Keratinocyte (primary cell): ENCODE data around the gene AIFM3. TPM values are rescaled to one million over a fixed set of nuclear protein-coding genes. Genes with fewer than 3 reads are reported as not detected.

Experiments used
- DNase-seq: peaks from one replicate; pipeline ENCODE4 v3.0.0-alpha.2; 2011; ENCODE audit warnings: low read depth, missing footprints, low spot score
- FAIRE-seq: peaks from 2 replicates; lab custom pipeline; 2011; peaks lifted over from hg19 to GRCh38; lab: Jason Lieb, UNC
- H2AFZ ChIP-seq: 2 replicates; pipeline ENCODE4 v1.6.0; 2012; ENCODE audit warnings: low read length, control low read depth, inconsistent platforms; ENCODE audit not compliant: control insufficient read depth
- H3K27ac ChIP-seq: 2 replicates; pipeline ENCODE4 v1.5.1; 2011; ENCODE audit warnings: low read length; ENCODE audit not compliant: control insufficient read depth, insufficient read depth
- H3K27me3 ChIP-seq: 3 replicates; pipeline ENCODE4 v1.6.0; 2011; ENCODE audit warnings: low read length; ENCODE audit not compliant: control insufficient read depth, insufficient read depth; ENCODE audit errors: extremely low read depth
- H3K36me3 ChIP-seq, 2 experiments: 2 replicates in 1 of 2; 3 replicates in 1 of 2; pipeline ENCODE4 v1.5.1; 2011; ENCODE audit warnings: low read length in 2 of 2, mild to moderate bottlenecking in 1 of 2; ENCODE audit not compliant: control insufficient read depth in 2 of 2, insufficient read depth in 2 of 2; ENCODE audit errors: extremely low read depth in 1 of 2
- H3K4me1 ChIP-seq: 3 replicates; pipeline ENCODE4 v1.5.1; 2011; ENCODE audit warnings: low read length; ENCODE audit not compliant: control insufficient read depth, insufficient read depth; ENCODE audit errors: extremely low read depth
- H3K4me2 ChIP-seq: 3 replicates; pipeline ENCODE4 v1.6.0; 2011; ENCODE audit warnings: low read depth, low read length; ENCODE audit not compliant: control insufficient read depth, insufficient read depth; ENCODE audit errors: extremely low read depth
- H3K4me3 ChIP-seq, 3 experiments: fragments of 200-600 bp in 1 of 3; sonication (generic) in 1 of 3; 2 replicates in 2 of 3; 3 replicates in 1 of 3; pipeline ENCODE4 v1.5.1; 2011 to 2016; ENCODE audit warnings: low read length in 3 of 3, mild to moderate bottlenecking in 3 of 3, control low read depth in 2 of 3, inconsistent platforms in 1 of 3, low read depth in 1 of 3, mixed read lengths in 1 of 3, mixed run types in 1 of 3, moderate library complexity in 1 of 3; ENCODE audit not compliant: control insufficient read depth in 2 of 3, insufficient read depth in 2 of 3; ENCODE audit errors: extremely low read depth in 1 of 3
- H3K79me2 ChIP-seq: 2 replicates; pipeline ENCODE4 v1.6.0; 2012; ENCODE audit warnings: low read length; ENCODE audit not compliant: control insufficient read depth, insufficient read depth
- H3K9ac ChIP-seq: 3 replicates; pipeline ENCODE4 v1.6.0; 2011; ENCODE audit warnings: low read length; ENCODE audit not compliant: control insufficient read depth, insufficient read depth; ENCODE audit errors: extremely low read depth
- H3K9me1 ChIP-seq: 3 replicates; pipeline ENCODE4 v1.6.0; 2011; ENCODE audit warnings: low read length; ENCODE audit not compliant: control insufficient read depth, insufficient read depth; ENCODE audit errors: extremely low read depth
- H3K9me3 ChIP-seq: 2 replicates; pipeline ENCODE4 v1.5.1; 2012; ENCODE audit warnings: low read depth, low read length; ENCODE audit not compliant: control insufficient read depth
- H4K20me1 ChIP-seq: 3 replicates; pipeline ENCODE4 v1.6.0; 2011; ENCODE audit warnings: low read length; ENCODE audit not compliant: control insufficient read depth, insufficient read depth; ENCODE audit errors: extremely low read depth
- EZH2 ChIP-seq: IDR thresholded peaks from one replicate; pipeline ENCODE4 v1.6.1; 2012; ENCODE audit warnings: inconsistent platforms, mild to moderate bottlenecking, low read length, moderate library complexity
- dilution Hi-C: fragments of 300-500 bp; cut with MboI; formaldehyde crosslinking; loops from one replicate; pipeline ENCODE4 v1.7.0; 2020; ENCODE audit warnings: low sequenced_read_pairs; ENCODE audit not compliant: extremely low pct_ligation_motif_present
- polyA plus RNA-seq, 5 experiments: library from polyadenylated mRNA; depleted of rRNA in 3 of 5; stranded (reverse) in 3 of 5; stranded (forward) in 1 of 5; unstranded in 1 of 5; fragments of >200 nt; gene quantifications; 1 replicate in 1 of 5; 2 replicates in 3 of 5; 3 replicates in 1 of 5; pipeline versions ENCODE4 v1.2.1 to v1.2.3, GENCODE V29; 2011 to 2012; ENCODE audit warnings: missing spikeins in 2 of 5, low read depth in 1 of 5, low replicate concordance in 1 of 5
- TF ChIP-seq, protein P1 (sequence below), 3 experiments: IDR thresholded peaks in 1 of 3; conservative IDR thresholded peaks in 1 of 3; optimal IDR thresholded peaks in 1 of 3; 2 replicates in 2 of 3; 3 replicates in 1 of 3; pipeline versions ENCODE3 to v1.5.1; 2011; ENCODE audit warnings: low read length in 3 of 3, mild to moderate bottlenecking in 3 of 3, moderate library complexity in 2 of 3, control low read depth in 1 of 3, inconsistent platforms in 1 of 3; ENCODE audit not compliant: insufficient read depth in 2 of 3; ENCODE audit errors: extremely low read depth in 1 of 3

Gene AIFM3
- polyA plus RNA-seq, 1 donor (not counting 4 experiments of a cell fraction or from before 2014, with no cell fraction given) = 0.59 TPM

DNA sequence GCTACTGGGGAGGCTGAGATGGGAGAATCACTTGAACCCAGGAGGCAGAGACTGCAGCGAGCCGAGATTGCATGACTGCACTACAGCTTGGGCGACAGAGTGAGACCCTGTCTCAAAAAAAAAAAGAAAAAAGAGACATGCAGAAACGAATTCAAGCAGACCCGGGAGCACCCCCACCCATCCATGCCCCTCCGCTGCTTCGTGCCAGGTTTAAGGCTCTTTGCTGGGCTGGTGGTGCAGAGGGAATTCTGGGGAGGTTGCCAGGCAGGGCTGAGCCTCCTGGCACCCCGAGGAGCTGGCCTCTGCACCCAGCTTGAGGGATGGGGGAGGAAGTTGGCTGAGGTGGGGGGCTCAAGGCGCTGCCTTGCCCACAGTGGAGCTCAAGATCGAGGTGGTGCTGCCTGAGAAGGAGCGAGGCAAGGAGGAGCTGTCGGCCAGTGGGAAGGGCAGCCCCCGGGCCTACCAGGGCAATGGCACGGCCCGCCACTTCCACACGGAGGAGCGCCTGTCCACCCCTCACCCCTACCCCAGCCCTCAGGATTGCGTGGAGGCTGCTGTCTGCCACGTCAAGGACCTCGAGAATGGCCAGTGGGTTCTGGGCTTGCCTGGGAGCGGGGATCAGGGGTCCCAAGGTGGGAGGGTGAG lies 6.0 kb downstream of the AIFM3 start:
- Histone ChIP-seq H3K4me3 (no peak overlapping the region), H3K9ac (no peak overlapping the region), H3K4me2 (no peak overlapping the region), H3K4me1 (no peaks in the 10 kb centered on the region), H4K20me1 (no peaks in the 10 kb centered on the region), H3K27ac (no peak overlapping the region), H3K79me2 (no peaks in the 10 kb centered on the region), H3K27me3 (no peaks in the 10 kb centered on the region), H3K9me3 (no peaks in the 10 kb centered on the region), H3K36me3 (no peaks in the 10 kb centered on the region), H2AFZ (no peak overlapping the region), H3K9me1 (no peaks in the 10 kb centered on the region)
- dilution Hi-C loops = no loop called here
- DNase-seq = no peak
- FAIRE-seq = no peak
- TF ChIP-seq, protein P1, sequence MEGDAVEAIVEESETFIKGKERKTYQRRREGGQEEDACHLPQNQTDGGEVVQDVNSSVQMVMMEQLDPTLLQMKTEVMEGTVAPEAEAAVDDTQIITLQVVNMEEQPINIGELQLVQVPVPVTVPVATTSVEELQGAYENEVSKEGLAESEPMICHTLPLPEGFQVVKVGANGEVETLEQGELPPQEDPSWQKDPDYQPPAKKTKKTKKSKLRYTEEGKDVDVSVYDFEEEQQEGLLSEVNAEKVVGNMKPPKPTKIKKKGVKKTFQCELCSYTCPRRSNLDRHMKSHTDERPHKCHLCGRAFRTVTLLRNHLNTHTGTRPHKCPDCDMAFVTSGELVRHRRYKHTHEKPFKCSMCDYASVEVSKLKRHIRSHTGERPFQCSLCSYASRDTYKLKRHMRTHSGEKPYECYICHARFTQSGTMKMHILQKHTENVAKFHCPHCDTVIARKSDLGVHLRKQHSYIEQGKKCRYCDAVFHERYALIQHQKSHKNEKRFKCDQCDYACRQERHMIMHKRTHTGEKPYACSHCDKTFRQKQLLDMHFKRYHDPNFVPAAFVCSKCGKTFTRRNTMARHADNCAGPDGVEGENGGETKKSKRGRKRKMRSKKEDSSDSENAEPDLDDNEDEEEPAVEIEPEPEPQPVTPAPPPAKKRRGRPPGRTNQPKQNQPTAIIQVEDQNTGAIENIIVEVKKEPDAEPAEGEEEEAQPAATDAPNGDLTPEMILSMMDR (optimal IDR thresholded peaks at IDR 0.05 in 1 of 3, IDR thresholded peaks at IDR 0.05 in 1 of 3, conservative IDR thresholded peaks at IDR 0.05 in 1 of 3; ENCODE audit: extremely low read depth in 1 of 3, insufficient read depth in 2 of 3, low read length in 3 of 3) = no peak
- TF ChIP-seq EZH2 = no peak

DNA sequence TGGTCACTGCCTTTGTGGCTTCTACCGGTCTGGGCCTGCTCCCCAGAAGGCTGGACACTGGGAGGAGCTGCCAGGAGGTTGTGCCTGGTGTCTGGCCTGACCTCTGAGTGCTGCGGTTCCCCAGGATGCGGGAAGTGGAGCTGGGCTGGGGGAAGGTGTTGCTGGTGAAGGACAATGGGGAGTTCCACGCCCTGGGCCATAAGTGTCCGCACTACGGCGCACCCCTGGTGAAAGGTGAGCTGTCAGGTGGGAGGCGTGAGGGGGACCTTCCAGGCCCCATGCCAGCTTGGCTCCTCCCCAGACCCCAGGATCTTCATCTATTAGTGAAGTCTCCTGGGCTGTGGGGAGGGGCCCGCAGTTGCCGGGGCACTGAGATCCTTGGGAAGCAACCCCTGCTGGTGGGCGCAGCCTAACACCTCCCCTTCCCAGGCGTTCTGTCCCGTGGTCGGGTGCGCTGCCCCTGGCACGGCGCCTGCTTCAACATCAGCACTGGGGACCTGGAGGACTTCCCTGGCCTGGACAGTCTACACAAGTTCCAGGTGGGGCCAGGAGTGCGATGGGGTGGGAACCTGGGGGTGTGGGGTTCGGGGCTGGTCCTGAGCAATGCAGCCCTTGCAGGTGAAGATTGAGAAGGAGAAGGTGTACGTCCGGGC lies 6.7 kb downstream of the AIFM3 start:
- Histone ChIP-seq H3K9ac (no peak overlapping the region), H3K27me3 (no peaks in the 10 kb centered on the region), H3K27ac (no peak overlapping the region), H4K20me1 (no peaks in the 10 kb centered on the region), H2AFZ (no peak overlapping the region), H3K79me2 (no peaks in the 10 kb centered on the region), H3K9me1 (no peaks in the 10 kb centered on the region), H3K4me1 (no peaks in the 10 kb centered on the region), H3K4me3 (no peak overlapping the region), H3K36me3 (no peaks in the 10 kb centered on the region), H3K4me2 (no peak overlapping the region), H3K9me3 (peaks cover 6% of the 10 kb centered on the region)
- no peak for TF ChIP-seq EZH2
- TF ChIP-seq, protein P1 (optimal IDR thresholded peaks at IDR 0.05 in 1 of 3, IDR thresholded peaks at IDR 0.05 in 1 of 3, conservative IDR thresholded peaks at IDR 0.05 in 1 of 3; ENCODE audit: extremely low read depth in 1 of 3, insufficient read depth in 2 of 3, low read length in 3 of 3) = no peak
- no peak for DNase-seq
- FAIRE-seq = no peak
- dilution Hi-C loops = no loop called here
